Measurements from ENCODE around the gene ITGB1.

- TF ChIP-seq CTCF (IDR thresholded peaks at IDR 0.05 in 8 of 11, conservative IDR thresholded peaks at IDR 0.05 in 3 of 11) = no peak
- no peak for TF ChIP-seq POLR2A (IDR thresholded peaks at IDR 0.05)
Measured at GRCh38 chr10:32941357-32941756, 16.7 kb downstream of the ITGB1 start.
